DMS53 treated with DMSO at 0.1 percent for 48 hours (cell line): ENCODE measurements around the gene CDH23.

Source experiments
- DNase-seq: peaks from one replicate; lab custom pipeline; 2025; ENCODE audit not compliant: unreplicated experiment; lab: John Stamatoyannopoulos, UW

Gene CDH23

GRCh38 chr10:71615538-71616329 is 219.0 kb downstream of the CDH23 start:
- DNase-seq: no peak

GRCh38 chr10:71616817-71617654 is 220.3 kb downstream of the CDH23 start:
- DNase-seq: no peak

GRCh38 chr10:71618176-71618575 is 221.5 kb downstream of the CDH23 start:
- no peak for DNase-seq

- no peak for DNase-seq
Observed at GRCh38 chr10:71618598-71618997, 221.9 kb downstream of the CDH23 start.

DNA sequence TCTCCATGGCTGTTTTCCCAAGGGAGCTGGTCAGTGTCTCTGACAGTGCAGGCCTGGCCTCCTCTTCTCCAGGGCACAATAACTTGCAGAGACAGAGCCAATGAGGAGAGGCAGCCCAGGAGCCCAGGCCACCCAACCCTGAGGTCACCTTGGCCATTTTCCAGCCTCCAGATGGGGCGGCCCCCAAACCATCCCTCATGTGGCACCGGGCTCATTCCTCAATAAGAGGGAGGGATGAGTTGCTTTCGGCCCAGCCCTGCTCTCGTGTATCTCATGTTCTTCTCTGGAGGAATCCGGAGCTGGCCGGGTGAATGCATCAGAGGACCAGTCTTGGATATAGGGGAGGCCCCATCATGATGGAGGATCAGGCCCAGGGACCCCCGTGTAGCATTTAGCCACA is 223.9 kb downstream of the CDH23 start:
- DNase-seq: no peak

DNA sequence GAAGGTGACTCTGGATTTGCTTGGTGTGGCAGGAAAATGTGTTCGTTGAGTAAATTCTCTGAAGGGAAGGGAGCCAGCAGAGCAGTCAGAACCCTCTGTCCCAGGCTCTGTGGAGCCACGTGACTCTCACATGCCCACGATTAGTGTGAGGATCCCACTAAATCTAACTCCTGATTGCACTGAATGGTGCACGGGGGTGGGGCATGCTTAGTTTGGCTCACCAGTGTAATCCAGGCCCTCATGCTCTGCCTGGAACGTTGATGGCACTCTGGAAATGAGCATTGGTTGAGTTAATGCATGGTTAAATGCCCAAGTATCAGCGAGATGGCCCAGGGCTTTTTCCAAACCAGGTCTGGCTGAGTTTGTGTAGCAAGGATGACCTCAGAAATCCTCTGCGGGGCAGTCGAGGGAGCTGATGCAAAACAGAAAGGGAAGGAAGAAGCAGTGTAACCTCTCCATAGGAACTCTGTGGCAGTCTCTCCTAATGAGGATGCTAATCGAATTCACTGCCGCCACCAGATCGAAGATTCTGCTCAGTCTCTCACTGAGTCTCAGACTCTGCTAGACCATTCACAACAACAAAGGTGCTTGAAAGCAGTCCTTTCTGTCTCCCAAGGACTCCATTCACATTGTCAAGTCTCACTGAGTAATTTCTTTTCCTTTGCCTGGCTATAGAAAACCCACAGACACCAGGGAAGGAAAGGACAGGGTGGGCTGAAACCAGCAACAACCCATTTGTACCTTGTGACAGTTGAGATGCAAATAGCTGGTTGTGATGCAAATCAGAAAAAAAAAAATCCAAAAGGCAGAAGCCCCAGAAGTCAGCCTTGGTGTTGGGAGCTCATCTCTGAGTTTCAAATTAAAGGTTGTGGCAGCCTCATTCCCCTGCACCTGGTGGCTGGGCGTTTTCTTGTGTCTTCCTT is 224.8 kb downstream of the CDH23 start:
- no peak for DNase-seq

DNA sequence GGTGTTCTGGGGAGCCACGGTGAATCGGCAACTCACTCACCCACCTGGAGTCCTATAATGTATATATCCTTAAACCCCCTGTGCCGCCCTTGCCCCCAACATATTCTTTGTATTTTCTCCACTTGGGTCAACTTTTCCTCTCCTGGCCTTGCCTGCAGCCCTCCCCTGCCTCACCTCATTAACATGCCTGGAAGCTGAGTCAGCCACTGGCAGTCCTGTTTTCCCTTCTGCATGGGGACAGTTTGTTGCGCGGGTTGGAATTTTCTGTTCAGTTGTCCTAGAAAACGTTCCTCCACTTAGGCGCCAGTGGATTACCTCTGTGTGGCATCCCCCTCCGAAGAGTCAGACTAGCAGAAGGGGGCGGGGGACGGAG is 225.4 kb downstream of the CDH23 start:
- DNase-seq: no peak

GRCh38 chr10:71622616-71623015 is 225.9 kb downstream of the CDH23 start:
- DNase-seq: no peak

DNA sequence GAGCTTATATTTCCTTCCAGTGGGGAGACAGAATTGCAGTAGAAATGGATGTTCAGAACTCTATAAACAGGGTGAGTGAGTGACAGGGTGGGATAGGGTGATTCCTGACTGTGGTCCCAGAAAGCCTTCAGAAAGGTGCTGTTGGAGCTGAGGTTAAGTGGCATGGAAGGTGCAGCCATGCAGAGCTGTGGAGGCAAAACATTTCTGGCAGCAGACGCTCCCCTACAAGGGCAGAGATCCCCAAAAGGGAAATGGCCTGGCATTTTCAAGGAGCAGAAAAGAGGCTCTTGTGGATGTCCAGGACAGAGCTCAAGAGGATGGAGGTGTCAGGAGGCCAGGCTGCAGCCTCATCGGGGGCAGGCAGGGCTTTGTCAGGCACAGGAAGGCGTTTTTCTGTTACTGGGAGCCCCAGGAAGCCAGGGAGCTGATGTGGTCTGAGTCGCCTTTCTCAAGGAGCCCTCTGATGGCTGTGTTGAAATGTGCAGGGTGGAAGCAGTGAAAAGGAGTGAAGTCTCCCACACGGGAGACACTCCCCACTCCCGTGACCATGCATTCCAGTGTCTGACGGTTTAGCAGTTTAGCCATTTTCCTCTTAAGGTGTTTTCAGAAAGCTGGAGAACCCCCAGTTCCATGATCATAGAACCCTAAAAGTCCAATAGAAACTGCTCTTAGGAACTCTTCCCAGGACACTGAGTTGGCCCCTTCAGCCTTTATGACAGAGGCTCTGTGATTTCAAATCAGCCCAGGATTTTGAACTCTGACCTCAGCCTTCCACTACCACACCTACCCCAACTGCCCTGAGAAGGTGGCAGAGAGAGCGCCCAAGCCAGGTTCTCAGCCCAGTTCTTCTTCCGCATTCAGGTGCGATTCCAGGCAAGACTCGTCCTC is 226.6 kb downstream of the CDH23 start:
- DNase-seq: no peak

DNA sequence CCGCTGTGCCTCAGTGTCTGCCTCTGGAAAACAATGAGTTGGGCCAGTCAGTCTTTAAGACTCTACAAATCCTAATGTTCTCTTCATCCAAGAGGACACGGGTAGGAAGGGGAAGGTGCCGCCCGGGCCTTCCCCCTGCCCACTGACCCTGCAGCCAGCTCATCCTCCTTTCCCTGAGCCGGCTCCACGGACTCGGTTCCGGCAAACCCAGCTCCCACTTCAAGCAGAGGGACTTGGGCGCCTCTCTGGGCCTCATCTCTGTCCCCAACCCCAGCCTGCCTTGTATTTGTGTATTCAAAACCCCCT is 227.2 kb downstream of the CDH23 start:
- DNase-seq: no peak

DNA sequence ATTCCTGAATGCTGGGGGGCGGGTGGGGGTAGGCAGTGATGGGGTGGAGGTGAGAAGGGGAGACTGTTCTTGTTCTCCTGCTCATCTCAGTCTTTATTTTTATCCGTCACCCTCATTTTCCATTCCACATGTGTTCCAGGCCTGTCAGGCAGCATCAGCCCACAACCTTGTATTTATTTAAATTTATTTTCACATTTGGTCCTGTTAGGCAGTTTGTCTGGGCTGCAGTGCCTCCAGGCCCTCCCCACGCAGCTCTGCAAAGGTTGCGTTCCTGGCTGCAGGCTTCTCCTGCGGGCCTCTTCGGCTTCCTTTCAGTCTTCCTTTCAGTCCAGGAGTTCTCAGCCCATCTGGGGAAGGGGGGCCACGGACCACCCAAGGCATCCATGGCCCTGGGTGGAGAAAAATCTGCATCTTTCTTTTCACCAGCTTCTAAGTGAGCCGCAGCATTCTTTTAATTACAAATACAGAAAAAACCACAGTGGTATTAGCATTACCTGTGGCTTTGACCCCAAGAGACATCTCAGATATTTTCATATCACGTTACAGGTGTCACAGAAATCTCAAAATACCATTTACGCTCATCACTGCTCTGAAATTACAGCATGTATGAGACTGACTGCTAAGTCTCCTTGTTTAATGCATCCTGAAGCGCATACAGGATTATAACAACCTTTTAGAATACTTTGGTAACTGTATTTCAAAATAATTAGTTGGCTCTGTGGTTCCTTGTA is 228.9 kb downstream of the CDH23 start:
- DNase-seq: no peak

- no peak for DNase-seq
Observed at GRCh38 chr10:71627230-71627939, 230.7 kb downstream of the CDH23 start.

DNA sequence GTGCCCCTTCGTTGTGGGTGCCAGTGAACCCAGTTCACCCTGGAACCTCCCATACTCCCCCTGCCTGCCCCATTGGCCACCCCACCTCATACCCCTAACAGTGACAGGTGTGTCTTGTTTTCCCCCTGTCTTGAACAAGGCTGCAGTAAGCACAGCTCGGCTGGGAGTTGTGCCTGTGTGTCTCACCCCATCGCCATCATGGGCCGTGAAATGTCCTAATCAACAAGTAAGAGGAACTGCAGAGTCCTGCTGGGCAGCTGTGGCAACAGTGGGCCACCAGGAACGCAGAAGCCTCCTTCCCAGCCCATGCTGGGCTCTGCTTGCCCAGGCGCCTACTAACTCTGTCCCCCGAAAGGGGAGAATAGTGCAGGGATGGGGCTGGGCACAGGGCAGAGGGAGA is 231.2 kb downstream of the CDH23 start:
- DNase-seq: no peak

DNA sequence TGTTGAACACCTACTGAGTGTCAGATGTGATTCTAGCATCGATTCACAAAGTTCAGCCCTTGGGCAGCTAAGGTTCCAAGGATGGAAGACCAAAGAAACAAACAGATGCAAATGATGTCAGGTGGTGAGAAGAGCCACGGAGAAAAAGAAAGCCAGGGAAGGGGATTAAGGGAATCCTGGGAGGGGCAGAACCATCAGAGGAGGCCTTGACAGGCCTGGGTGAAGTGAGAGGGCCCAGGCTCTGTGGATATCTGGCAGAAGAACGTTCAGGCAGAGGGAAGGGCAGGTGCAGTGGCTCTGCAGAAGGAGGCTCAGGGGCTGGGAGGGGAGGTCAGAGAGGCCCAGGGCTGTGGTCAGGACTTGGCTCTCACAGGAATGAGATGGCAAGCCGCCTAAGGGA is 232.4 kb downstream of the CDH23 start:
- DNase-seq: no peak

- no peak for DNase-seq
Observed at GRCh38 chr10:71630168-71630567, 233.4 kb downstream of the CDH23 start.

GRCh38 chr10:71631007-71631861 is 234.5 kb downstream of the CDH23 start:
- no peak for DNase-seq

DNA sequence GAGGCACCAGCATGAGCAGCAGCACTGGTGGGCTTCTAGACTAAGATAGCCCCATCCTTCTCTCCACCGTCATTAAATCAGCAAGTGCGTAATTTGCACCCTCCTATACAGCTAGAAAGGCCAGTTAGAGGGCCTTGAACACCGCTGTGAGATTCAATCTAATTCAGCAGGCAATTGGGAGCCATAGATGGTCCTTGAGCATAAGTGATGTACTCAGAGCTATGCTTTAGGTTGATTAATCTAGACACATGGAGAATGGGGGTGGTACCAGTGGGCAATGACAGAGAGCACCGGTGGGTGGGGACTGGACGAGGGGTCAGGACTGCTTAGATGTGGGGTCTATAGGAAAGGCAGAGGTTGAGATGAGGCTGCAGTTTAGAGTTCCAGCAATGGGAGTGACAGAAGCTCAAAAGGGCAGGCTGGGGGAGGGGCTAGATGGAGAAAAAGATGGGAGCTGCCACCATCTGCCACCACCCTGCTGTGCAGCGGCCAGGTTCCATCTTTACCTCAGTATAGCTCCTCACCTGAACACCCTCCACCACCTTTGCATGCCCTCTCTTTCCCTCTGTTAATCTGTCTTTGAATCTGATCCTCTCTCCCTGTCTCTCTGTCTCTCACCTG is 235.6 kb downstream of the CDH23 start:
- no peak for DNase-seq
